ENCODE data around the gene UBE2D2. TPM values are rescaled to one million over a fixed set of nuclear protein-coding genes. Genes with fewer than 3 reads are reported as not detected.
"Not testable (repeated sequence)": the region's sequence is repeated elsewhere in the genome, so short reads cannot be mapped to it uniquely, and the experiment has no call there.

The UBE2D2 gene
- total and polyA plus RNA-seq, 10 of the 15 experiments (the other 5 are each of a cell fraction or from before 2014, with no cell fraction given): 58.6 to 245 (median 128) TPM

DNA sequence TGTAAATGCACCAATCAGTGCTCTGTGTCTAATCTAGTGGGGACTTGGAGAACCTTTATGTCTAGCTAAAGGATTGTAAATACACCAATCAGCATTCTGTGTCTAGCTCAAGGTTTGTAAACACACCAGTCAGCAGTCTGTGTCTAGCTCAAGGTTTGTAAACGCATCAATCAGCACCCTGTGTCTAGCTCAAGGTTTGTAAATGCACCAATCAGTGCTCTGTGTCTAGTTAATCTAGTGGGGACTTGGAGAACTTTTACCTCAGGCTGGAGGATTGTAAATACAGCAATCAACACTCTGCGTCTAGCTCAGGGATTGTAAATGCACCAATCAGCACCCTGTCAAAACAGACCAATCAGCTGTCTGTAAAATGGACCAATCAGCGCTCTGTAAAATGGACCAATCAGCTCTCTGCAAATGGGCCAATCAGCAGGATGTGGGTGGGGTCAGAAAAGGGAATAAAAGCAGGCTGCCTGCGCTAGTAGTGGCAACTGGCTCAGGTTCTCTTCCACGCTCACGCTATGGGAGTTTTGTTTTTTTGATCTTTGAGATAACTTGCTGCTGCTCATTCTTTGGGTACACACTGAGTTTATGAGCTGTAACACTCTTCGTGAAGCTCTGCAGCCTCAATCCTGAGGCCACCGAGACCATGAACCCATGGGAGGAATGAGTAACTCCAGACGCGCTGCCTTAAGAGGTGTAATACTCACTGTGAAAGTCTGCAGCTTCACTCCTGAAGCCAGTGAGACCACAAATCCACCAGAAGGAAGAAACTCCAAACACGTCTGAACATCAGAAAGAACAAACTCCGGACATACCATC, 10.9 kb upstream of the UBE2D2 start:
- RAD21 ChIA-PET (ENCODE audit: unreplicated experiment); H3K4me1 ChIP-seq (ENCODE audit: control insufficient read depth, insufficient read depth, low read length); H3K4me2 ChIP-seq (ENCODE audit: control insufficient read depth, insufficient read depth); DNase-seq (ENCODE audit: low read depth, low spot score); in situ Hi-C loops (cut with MboI); H3K9me3 ChIP-seq (replicated peaks; ENCODE audit: control insufficient read depth, insufficient read depth, low read length); H3K79me2 ChIP-seq (ENCODE audit: control insufficient read depth, insufficient read depth, low read length); intact Hi-C loops (cut with micrococcal nuclease; ENCODE audit: unreplicated experiment); H3K27ac ChIP-seq (ENCODE audit: control insufficient read depth, insufficient read depth); H3K9ac ChIP-seq (ENCODE audit: control insufficient read depth, insufficient read depth, low read length); H3K27me3 ChIP-seq (replicated peaks in 1 of 2; ENCODE audit: control insufficient read depth in 2 of 2, insufficient read depth in 2 of 2, low read length in 1 of 2); FAIRE-seq; ATAC-seq; H3K4me3 ChIP-seq; H3K36me3 ChIP-seq (ENCODE audit: control insufficient read depth in 2 of 2, insufficient read depth in 2 of 2, low read length in 1 of 2); H4K20me1 ChIP-seq (ENCODE audit: control insufficient read depth, insufficient read depth); H2AFZ ChIP-seq (ENCODE audit: control insufficient read depth, low read depth, low read length): not testable (repeated sequence)
- ChIA-PET POLR2A (interaction anchor here (0.6 to 2.5 kb wide), 6 partner anchors 10 to 25 kb away, joined by 3 to 19 read pairs (median 3); partner anchors contain the start of gene UBE2D2), CTCF (interaction anchor here (0.8 to 1.4 kb wide), 4 partner anchors 25 to 225 kb away, joined by 3 to 5 read pairs (median 4); no protein-coding TSS in a partner anchor), SMC1A (ENCODE audit: uncharacterized antibody, unreplicated experiment) (interaction anchor here (0.9 to 5.0 kb wide), 4 partner anchors 11 to 122 kb away, joined by 3 to 33 read pairs (median 5); partner anchors contain the start of gene UBE2D2)
- BruUV-seq (replicated peaks): TSS peak; percentile 33
- 59% methylated on average over 12 of the region's 12 CpGs for WGBS (ENCODE audit: insufficient coverage, insufficient replicate concordance, low lambda C conversion rate, missing lambda C conversion rate)
- TF ChIP-seq POLR2AphosphoS2 (IDR thresholded peaks at IDR 0.05; ENCODE audit: low read depth, low read length): 0 out of 2 replicates have a peak, but pooled peaks have one; percentile 28
- TF ChIP-seq, protein P1, sequence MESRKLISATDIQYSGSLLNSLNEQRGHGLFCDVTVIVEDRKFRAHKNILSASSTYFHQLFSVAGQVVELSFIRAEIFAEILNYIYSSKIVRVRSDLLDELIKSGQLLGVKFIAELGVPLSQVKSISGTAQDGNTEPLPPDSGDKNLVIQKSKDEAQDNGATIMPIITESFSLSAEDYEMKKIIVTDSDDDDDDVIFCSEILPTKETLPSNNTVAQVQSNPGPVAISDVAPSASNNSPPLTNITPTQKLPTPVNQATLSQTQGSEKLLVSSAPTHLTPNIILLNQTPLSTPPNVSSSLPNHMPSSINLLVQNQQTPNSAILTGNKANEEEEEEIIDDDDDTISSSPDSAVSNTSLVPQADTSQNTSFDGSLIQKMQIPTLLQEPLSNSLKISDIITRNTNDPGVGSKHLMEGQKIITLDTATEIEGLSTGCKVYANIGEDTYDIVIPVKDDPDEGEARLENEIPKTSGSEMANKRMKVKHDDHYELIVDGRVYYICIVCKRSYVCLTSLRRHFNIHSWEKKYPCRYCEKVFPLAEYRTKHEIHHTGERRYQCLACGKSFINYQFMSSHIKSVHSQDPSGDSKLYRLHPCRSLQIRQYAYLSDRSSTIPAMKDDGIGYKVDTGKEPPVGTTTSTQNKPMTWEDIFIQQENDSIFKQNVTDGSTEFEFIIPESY (IDR thresholded peaks at IDR 0.05): peak; percentile 94
- TF ChIP-seq NFYB (IDR thresholded peaks at IDR 0.05; ENCODE audit: insufficient read depth, low read depth, low read length): peak; percentile 75
